K562 (cell line): Measurements from ENCODE around the gene TBCC. TPM values are rescaled to one million over a fixed set of nuclear protein-coding genes. Genes with fewer than 3 reads are reported as not detected.
A peak's percentile ranks its signal among the peaks of the same experiment; 100 is the strongest.

Experiments
- CHD1 ChIP-seq: fragments of 200-600 bp; sonication (generic); IDR thresholded peaks from one replicate; pipeline ENCODE4 v1.6.1; 2012; ENCODE audit warnings: mild to moderate bottlenecking, moderate library complexity, low read length, inconsistent platforms
- CXXC5 ChIP-seq: fragments of 250-450 bp; sonication (Bioruptor Pico); IDR thresholded peaks from 2 replicates; pipeline ENCODE4 v1.8.0; 2022; ENCODE audit warnings: inconsistent platforms, mild to moderate bottlenecking, moderate library complexity
- MTA1 ChIP-seq: fragments of 450-650 bp; IDR thresholded peaks from 2 replicates; pipeline ENCODE4 v1.6.1; 2017; ENCODE audit warnings: borderline replicate concordance
- NR1H2 ChIP-seq: sonication (generic); formaldehyde crosslinking; IDR thresholded peaks from 2 replicates; pipeline ENCODE4 v1.4.0; 2020; ENCODE audit warnings: mild to moderate bottlenecking, missing genetic modification reagents
- POLR2B ChIP-seq: fragments of 450-650 bp; IDR thresholded peaks from 2 replicates; pipeline ENCODE4 v1.6.1; 2018; ENCODE audit warnings: low read depth; ENCODE audit not compliant: partially characterized antibody
- RBM22 ChIP-seq: fragments of 200-400 bp; formaldehyde crosslinking; IDR thresholded peaks from 2 replicates; pipeline ENCODE4 v1.6.1; 2018; ENCODE audit warnings: low read length, low read depth; ENCODE audit not compliant: poor library complexity, severe bottlenecking
- RBM39 ChIP-seq: fragments of 200-400 bp; formaldehyde crosslinking; optimal IDR thresholded peaks from 2 replicates; pipeline ENCODE3; 2018; ENCODE audit warnings: low read depth, low read length
- SAFB ChIP-seq: fragments of 200-400 bp; formaldehyde crosslinking; IDR thresholded peaks from 2 replicates; pipeline ENCODE4 v1.6.1; 2017; ENCODE audit warnings: low read depth, low read length, borderline replicate concordance
- polyA plus RNA-seq, 8 experiments: library from polyadenylated mRNA; depleted of rRNA in 4 of 8; stranded (reverse) in 5 of 8; unstranded in 3 of 8; fragments of >200 nt; fragmentation: Nextera tagmentation in 2 of 8; fragmentation: Illumina TruSeq in 1 of 8; extraction: Ambion mirVana in 2 of 8; extraction: Trizol in 1 of 8; gene quantifications; 2 replicates each; pipeline versions ENCODE4 v1.2.1 to v1.2.3, GENCODE V29; 2011 to 2014; ENCODE audit warnings: inconsistent platforms in 1 of 8, missing spikeins in 1 of 8
- total RNA-seq, 7 experiments: library from RNA; depleted of rRNA in 6 of 7; stranded (reverse); fragments of >200 nt in 6 of 7; fragmentation: Illumina TruSeq in 2 of 7; extraction: Trizol in 2 of 7; gene quantifications; 2 replicates each; pipeline versions ENCODE4 v1.2.1 to v1.2.3, GENCODE V29; 2011 to 2021; ENCODE audit warnings: low replicate concordance in 1 of 7
- TF ChIP-seq, protein P1 (sequence below): fragments of 450-650 bp; IDR thresholded peaks from 2 replicates; pipeline ENCODE4 v1.6.1; 2018; ENCODE audit not compliant: partially characterized antibody
- TF ChIP-seq, protein P2 (sequence below): conservative IDR thresholded peaks from 2 replicates; pipeline ENCODE4 v1.6.1; 2011; ENCODE audit warnings: low read depth, mild to moderate bottlenecking, low read length; ENCODE audit not compliant: control insufficient read depth
- TF ChIP-seq, protein P3 (sequence below): fragments of 250-450 bp; sonication (Bioruptor Pico); IDR thresholded peaks from 2 replicates; pipeline ENCODE4 v1.4.0; 2020
- TF ChIP-seq, protein P4 (sequence below): fragments of 450-650 bp; IDR thresholded peaks from 2 replicates; pipeline ENCODE4 v1.6.1; 2017; ENCODE audit warnings: antibody characterized with exemption

Gene TBCC
- total and polyA plus RNA-seq, 9 of the 15 experiments (the other 6 are each of a cell fraction or from before 2014, with no cell fraction given) = 2.8 to 34.1 (median 23.3) TPM

- peak; percentile 39 for TF ChIP-seq CXXC5
- peak; percentile 85 for TF ChIP-seq POLR2B
- TF ChIP-seq RBM39 = no peak
- TF ChIP-seq, protein P1, sequence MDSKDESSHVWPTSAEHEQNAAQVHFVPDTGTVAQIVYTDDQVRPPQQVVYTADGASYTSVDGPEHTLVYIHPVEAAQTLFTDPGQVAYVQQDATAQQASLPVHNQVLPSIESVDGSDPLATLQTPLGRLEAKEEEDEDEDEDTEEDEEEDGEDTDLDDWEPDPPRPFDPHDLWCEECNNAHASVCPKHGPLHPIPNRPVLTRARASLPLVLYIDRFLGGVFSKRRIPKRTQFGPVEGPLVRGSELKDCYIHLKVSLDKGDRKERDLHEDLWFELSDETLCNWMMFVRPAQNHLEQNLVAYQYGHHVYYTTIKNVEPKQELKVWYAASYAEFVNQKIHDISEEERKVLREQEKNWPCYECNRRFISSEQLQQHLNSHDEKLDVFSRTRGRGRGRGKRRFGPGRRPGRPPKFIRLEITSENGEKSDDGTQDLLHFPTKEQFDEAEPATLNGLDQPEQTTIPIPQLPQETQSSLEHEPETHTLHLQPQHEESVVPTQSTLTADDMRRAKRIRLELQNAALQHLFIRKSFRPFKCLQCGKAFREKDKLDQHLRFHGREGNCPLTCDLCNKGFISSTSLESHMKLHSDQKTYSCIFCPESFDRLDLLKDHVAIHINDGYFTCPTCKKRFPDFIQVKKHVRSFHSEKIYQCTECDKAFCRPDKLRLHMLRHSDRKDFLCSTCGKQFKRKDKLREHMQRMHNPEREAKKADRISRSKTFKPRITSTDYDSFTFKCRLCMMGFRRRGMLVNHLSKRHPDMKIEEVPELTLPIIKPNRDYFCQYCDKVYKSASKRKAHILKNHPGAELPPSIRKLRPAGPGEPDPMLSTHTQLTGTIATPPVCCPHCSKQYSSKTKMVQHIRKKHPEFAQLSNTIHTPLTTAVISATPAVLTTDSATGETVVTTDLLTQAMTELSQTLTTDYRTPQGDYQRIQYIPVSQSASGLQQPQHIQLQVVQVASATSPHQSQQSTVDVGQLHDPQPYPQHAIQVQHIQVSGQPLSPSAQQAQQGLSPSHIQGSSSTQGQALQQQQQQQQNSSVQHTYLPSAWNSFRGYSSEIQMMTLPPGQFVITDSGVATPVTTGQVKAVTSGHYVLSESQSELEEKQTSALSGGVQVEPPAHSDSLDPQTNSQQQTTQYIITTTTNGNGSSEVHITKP = peak; percentile 90
- TF ChIP-seq CHD1 = peak; percentile 74
- TF ChIP-seq NR1H2 (CRISPR knock-in tag) = 0 out of 2 replicates have a peak, but pooled peaks have one; percentile 80
- no peak for TF ChIP-seq RBM22
- no peak for TF ChIP-seq SAFB
- TF ChIP-seq MTA1 = no peak
- TF ChIP-seq, protein P2, sequence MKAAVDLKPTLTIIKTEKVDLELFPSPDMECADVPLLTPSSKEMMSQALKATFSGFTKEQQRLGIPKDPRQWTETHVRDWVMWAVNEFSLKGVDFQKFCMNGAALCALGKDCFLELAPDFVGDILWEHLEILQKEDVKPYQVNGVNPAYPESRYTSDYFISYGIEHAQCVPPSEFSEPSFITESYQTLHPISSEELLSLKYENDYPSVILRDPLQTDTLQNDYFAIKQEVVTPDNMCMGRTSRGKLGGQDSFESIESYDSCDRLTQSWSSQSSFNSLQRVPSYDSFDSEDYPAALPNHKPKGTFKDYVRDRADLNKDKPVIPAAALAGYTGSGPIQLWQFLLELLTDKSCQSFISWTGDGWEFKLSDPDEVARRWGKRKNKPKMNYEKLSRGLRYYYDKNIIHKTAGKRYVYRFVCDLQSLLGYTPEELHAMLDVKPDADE = peak; percentile 64; the same call in 1 of the 2 replicates
- TF ChIP-seq, protein P3, sequence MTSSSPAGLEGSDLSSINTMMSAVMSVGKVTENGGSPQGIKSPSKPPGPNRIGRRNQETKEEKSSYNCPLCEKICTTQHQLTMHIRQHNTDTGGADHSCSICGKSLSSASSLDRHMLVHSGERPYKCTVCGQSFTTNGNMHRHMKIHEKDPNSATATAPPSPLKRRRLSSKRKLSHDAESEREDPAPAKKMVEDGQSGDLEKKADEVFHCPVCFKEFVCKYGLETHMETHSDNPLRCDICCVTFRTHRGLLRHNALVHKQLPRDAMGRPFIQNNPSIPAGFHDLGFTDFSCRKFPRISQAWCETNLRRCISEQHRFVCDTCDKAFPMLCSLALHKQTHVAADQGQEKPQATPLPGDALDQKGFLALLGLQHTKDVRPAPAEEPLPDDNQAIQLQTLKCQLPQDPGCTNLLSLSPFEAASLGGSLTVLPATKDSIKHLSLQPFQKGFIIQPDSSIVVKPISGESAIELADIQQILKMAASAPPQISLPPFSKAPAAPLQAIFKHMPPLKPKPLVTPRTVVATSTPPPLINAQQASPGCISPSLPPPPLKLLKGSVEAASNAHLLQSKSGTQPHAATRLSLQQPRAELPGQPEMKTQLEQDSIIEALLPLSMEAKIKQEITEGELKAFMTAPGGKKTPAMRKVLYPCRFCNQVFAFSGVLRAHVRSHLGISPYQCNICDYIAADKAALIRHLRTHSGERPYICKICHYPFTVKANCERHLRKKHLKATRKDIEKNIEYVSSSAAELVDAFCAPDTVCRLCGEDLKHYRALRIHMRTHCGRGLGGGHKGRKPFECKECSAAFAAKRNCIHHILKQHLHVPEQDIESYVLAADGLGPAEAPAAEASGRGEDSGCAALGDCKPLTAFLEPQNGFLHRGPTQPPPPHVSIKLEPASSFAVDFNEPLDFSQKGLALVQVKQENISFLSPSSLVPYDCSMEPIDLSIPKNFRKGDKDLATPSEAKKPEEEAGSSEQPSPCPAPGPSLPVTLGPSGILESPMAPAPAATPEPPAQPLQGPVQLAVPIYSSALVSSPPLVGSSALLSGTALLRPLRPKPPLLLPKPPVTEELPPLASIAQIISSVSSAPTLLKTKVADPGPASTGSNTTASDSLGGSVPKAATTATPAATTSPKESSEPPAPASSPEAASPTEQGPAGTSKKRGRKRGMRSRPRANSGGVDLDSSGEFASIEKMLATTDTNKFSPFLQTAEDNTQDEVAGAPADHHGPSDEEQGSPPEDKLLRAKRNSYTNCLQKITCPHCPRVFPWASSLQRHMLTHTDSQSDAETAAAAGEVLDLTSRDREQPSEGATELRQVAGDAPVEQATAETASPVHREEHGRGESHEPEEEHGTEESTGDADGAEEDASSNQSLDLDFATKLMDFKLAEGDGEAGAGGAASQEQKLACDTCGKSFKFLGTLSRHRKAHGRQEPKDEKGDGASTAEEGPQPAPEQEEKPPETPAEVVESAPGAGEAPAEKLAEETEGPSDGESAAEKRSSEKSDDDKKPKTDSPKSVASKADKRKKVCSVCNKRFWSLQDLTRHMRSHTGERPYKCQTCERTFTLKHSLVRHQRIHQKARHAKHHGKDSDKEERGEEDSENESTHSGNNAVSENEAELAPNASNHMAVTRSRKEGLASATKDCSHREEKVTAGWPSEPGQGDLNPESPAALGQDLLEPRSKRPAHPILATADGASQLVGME (CRISPR knock-in tag) = no peak
- TF ChIP-seq, protein P4, sequence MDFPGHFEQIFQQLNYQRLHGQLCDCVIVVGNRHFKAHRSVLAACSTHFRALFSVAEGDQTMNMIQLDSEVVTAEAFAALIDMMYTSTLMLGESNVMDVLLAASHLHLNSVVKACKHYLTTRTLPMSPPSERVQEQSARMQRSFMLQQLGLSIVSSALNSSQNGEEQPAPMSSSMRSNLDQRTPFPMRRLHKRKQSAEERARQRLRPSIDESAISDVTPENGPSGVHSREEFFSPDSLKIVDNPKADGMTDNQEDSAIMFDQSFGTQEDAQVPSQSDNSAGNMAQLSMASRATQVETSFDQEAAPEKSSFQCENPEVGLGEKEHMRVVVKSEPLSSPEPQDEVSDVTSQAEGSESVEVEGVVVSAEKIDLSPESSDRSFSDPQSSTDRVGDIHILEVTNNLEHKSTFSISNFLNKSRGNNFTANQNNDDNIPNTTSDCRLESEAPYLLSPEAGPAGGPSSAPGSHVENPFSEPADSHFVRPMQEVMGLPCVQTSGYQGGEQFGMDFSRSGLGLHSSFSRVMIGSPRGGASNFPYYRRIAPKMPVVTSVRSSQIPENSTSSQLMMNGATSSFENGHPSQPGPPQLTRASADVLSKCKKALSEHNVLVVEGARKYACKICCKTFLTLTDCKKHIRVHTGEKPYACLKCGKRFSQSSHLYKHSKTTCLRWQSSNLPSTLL = no peak
Observed at GRCh38 chr6:42746463-42747391, 824 bp upstream of the TBCC start (continued).
